HG02798 (cell line): ENCODE results near the gene LMO7.
A peak's percentile ranks its signal among the peaks of the same experiment; 100 is the strongest.
"Not testable (repeated sequence)": the region's sequence is repeated elsewhere in the genome, so short reads cannot be mapped to it uniquely, and the experiment has no call there.

Experiments used
- ATAC-seq: cut with Tn5 transposase; IDR thresholded peaks from one replicate; pipeline ENCODE4 v1.9.1; 2021; ENCODE audit warnings: mild to moderate bottlenecking; ENCODE audit not compliant: unreplicated experiment, poor library complexity

The LMO7 gene

DNA sequence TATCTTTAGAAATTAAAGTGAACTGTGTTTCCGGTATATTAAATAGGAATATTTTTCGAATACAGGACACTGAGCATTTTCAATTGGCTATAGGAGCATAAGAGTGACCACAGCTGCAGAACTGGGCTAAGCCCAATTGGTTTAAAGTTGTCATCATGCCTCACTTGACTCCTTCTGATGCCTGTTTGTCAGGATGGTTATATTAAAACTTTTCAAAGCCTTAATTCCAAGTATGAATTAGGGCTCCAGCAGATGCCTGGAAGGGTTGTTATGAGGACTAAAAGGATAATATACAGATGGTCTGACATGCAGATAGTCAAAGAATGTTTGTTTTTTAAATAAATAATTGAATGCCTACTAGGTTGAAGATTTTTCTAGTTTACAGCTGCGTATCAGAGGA, 100.0 kb downstream of the LMO7 start:
- no peak for ATAC-seq

DNA sequence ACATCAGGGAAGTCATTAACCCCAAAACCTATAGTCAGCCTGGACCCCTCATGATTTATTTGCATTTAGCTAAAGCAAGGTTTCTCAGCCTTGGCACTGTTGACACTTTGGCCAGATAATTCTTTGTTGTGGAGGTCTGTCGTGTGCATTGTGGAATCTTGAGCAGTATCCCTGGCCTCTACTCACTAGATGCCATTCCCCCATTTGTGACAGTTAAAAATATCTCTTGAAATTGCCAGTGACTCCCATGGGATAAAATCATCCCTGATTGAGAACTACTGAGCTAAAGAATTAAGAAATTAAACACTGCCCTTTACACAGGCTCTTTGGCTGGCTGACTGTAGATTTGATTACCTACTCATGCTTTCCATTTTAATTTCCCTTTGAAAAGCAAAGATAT, 102.7 kb downstream of the LMO7 start:
- ATAC-seq: peak; percentile 2

DNA sequence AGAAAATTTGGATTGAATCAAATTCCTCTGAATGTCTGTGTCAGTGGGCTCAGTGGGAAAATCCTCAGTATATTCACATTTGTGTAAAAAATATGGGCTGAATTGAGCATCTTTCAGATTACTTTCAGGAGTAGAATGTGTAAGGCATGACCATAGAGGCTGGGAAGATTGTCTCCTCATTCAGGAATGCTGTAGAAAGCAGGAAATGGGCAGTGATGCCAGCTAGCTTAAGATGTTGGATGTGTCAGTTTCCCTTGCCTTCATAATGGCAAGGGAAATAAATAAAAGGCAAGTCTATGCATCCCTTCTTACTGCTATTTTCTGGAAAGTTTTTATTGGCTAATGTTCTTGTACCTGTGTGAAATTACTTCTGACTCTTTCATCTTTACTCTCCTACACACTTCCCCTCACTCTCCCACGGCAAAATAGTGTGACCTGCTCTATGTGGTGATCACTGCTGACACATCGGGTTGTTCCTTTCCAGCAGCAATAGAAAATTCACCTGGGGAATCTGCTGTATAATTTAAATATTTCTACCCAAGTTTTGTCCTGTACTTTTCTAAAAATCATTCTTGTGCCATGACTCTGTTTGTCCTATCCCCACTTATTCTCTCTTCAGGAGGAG, 103.2 kb downstream of the LMO7 start:
- peak; percentile 65 for ATAC-seq

DNA sequence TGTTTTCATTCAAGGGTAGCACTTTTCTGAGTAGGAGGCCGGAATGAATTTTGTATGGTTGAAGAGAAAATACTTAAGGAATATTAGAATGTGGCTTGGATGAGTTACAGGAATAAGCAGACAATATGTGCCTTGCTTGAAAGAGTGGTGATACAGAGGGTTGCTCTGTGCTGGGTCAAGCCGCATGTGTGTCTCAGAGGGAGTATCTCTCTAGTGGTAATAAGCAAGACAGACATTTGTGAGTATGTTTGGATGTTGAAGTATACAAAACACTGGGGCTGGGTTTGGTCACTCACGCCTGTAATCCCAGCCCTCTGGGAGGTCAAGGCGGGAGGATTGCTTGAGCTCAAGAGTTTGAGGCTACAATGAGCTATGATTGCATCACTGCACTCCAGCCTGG, 103.9 kb downstream of the LMO7 start:
- ATAC-seq: no peak

DNA sequence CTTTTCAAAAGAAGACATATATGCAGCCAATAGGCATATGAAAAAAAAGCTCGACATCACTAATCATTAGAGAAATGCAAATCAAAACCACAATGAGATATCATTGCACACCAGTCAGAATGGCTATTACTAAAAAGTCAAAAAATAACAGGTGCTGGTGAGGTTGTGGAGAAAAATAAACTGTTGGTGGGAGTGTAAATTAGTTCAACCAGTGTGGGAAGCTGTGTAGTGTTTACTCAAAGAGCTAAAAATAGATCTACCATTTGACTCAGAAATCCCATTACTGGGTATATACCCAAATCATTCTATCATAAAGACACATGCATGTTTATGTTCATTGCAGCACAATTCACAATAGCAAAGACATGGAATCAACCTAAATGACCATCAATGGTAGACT, 106.9 kb downstream of the LMO7 start:
- ATAC-seq: not testable (repeated sequence)

DNA sequence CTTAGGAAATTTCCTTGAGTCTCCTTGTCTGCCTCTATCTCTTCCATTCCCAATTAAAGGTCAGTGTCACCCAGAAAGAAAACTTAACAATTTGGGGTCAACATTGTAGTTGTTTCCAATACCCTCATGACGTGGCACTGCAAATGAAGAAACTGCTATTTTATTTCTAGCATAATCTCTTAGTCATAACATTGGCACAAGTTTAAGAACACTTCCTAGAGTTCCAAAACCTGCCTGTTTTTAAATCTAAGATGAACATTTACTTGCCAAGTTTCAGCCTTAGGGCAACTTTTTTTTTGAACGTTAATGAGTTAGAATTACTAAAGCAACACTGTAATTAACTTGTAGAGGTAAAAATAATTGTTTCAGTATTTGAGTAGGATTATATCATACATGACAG, 108.0 kb downstream of the LMO7 start:
- no peak for ATAC-seq

DNA sequence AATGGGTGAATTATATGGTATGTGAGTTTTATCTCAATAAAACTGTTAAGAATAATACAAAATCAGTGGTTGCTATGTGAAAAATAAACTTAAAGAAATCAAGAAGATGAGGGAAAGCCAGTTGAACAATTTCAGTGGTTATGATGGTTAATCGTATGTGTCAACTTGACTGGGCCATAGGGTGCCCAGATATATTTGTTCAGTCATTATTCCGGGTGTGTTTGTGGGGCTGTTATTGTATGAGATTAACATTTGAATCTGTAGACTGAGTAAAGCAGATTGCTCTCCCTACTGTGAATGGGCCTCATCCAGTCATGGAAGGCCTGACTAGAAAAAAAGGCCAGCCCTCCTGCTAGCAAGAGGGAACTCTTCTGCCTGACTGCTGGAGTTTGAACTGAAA, 109.3 kb downstream of the LMO7 start:
- ATAC-seq: no peak

DNA sequence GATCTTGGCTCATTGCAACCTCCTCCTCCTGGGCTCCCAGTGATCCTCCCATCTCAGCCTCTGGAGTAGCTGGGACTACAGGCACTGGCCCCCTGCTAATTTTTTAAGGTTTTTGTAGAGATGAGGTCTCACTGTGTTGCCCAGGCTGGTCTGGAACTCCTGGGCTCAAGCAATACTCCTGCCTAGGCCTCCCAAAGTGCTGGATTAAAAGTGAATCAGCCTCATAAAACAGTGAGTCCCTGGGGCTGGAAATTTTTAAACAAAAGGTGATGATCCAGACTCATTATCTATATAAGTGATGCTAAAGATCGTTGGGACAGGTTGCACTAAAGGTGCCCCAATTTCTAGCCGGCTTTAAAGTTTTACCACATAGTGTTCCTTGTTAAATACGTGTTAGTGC, 112.7 kb downstream of the LMO7 start:
- ATAC-seq: no peak

DNA sequence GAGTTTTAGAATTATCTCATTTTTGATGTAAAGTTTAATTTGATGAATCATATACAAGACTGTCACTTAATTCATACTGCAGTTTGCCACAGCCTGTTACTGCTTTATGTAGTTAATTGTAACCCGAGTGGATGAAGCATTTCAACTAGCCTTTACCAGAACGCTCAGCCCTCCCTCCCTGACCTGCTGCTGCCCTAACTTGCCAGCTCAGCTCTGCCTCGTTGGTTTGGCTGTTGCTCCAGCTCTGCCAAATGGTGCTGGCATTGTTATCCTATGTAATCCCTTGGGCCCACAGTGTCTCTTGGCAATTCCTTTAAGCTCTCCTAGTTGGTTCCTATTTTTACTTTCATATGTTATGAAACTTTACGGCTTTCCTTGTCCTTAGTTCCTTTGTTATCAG, 113.3 kb downstream of the LMO7 start:
- ATAC-seq: no peak

DNA sequence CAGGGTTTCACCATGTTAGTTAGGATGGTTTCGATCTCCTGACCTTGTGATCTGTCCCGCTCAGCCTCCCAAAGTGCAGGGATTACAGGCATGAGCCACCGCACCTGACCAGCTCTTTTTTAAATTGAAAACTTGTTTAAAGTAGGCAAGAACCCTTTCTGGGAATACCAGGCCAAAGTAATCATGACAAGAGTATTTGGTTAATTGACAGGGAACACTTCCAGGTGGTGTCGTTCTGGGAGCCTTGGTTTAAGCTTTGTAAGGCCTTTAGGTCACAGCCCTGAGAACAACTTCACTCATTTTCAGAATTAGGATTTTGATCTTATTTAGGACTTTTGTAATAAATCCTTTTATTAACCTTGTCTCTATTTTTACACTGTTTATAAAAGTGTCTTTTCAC, 115.2 kb downstream of the LMO7 start:
- ATAC-seq: no peak

DNA sequence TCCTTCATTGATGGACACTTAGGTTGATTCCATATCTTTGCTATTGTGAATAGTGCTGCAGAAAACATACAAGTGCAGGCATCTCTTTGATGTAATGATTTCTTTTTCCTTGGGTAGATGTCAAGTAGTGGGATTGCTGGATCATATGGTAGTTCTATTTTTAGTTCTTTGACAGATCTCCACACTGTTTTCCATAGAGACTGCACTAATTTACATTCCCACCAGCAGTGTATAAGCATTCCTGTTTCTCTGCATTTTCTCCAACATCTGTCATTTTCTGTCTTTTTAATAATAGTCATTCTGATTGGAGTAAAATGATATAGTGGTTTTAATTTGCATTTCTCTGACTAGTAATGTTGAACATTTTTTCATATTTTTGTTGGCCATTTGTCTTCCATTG, 116.7 kb downstream of the LMO7 start:
- ATAC-seq: no peak

DNA sequence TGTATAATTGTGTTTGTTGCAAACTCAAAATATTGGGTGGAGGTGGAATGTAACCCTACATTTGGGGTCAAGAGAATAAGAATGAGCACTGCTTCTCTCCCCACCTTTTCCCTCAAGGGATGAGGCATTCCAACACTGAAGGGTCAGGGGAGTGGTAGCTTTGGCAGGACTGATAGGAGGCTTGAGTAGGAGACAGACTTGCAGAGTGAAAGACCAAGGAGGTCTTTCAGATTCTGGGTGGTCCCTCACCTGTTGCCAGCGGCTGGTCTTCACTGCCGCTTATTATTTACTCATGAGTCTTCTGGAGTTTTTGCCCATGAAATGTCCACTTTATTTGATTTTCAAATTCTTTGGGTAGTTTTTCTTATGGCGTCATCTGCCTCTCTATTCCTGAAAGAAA, 118.8 kb downstream of the LMO7 start:
- no peak for ATAC-seq

DNA sequence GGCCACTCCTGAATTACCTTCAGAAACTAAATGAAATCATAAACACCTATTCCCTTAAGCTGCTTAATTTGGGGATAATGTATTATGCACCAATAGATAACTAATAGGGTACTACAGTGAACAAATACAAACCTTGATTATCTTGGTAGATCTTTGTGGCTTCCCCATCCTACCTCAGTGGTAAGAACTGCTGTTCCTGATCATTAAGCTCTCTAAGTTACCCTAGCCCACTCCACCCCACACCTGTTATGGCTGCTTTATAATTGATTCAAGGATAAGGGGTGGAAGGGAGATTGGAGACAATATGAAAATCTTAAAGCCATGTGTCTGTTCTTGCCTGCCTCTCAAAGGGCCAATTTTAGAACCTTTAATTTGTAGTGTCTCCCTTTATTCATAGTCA, 121.2 kb downstream of the LMO7 start:
- ATAC-seq: no peak

DNA sequence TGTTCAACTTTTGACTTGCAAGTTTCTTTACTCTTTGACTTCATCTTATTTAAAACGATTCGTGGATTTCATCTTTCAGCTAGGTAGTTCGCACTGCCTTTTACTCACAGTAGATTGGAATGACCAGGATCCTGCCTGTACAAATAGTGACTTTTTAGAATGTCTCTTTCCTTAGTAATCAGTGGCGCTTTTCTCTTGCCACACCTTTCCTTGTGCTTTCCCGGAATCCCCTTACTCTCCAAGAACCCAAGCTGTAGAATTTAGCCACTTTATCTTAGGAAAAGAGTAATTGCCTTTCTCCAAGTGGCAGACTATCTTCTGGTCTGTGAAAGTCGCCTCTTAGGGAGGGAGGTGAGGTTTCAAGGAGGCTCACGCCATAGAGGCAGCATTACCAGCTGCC, 123.4 kb downstream of the LMO7 start:
- ATAC-seq: no peak

DNA sequence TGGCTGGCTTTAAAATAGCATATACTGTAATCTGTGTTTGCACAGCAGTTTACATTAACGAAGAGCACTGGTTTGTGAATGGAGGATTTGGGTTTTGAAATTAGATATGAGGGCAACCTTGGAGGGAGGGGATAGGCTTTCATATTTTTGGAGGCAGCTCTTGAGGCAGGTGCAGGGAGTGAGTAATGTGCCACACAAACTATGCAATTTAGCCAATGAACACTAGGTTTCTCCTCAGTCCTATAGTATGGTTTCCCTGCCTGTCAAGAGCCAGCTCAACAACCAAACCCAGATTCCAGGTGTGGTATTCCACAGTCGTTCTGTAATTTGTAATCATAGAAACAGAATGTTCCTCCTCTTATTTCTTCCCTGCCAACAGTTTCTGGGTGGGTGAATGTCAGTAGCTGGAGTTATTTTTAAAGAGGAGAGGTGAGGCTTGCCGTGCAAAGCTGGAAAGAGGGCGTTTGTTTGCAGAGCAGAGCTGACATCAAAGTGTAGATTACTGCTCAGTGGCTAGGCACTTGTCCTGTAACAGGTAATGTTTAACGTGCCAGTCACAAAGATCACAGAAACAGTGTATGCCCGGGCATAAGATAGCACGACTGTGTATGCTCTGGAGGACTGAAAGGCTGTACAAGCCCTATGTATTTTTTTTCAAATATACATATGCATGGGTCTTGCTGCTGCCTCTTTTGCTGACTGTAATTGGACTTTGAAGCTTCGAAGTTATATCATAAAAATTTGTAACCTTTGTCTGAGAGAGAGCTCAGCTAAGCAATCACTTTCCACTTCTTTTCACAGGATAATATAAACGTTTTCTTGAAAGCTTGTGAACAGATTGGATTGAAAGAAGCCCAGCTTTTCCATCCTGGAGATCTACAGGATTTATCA, 124.2 kb downstream of the LMO7 start:
- no peak for ATAC-seq

DNA sequence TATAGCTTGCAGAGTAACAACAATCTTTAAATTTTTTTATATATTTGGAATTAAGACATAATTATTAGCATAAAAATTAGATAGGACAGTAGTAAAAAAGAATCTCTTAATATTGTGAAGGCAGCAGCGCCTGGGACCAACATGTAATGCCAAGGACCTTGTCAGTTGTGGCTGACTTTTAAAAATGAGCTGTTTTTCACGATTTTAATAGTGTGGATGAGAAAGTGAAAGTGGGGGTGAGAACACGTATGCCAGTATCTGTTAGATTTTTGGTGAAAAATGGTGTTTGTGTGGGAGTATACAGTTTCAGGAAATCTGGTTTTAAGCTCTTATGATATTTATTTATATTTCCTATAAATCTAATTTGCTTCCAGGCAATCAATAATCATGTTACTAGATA, 125.2 kb downstream of the LMO7 start:
- no peak for ATAC-seq

DNA sequence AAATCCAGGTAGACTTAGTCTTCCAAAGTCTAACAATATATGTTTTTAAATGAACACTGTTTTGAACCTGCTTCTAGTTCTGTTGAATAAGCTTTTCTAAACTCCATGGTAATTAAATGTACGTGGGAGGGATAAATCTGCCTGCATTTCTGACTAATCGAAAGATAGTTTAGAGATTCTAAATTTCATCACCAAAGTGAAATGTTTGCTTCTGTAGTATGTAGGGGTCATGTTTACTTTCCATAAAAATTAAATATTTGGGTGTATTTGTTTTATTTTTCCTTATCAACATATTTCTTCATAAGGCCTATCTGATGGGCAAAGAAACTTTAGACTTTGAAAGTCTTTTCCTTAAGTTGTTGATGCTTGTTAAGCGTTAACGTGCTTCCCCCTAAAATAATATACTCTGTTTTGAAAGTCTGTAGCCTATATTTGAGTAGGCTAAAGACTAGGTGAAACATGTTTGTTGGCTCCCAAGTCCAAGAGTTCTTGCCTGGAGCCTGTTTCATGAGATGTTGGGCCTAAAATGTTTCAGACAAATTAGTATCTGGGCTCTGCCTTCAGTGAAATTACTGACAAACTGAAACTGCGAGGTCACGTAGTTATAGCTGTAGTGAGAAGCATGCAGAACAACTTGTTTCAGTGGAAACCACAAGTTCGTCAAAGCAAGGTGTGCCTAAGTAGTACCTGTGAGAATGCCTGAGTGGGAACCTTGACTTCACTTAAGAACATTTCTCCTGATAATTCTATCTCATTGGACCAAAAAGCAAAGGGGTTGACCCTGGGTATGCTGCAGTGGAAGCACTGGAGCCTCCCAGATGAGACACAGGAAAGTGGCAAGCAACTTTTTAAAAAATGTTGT, 126.2 kb downstream of the LMO7 start:
- peak; percentile 99 for ATAC-seq

DNA sequence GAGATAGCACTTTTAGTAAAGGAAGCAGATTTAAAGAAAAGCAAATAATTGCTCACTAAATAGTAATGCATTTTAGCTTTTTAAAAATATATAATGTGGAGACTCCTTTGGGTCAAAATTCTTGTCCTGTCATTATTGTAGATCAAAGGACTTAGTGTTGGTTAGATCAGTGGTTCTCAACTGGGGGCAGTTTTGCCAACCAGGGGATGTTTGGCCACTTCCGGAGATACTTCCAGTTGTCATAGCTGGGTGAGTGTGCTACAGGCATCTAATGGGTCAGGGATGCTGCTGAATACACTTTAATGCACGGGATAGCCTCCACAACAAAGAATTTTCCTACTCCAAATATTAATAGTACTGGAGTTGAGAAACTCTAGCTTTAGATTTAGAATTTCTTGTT, 126.8 kb downstream of the LMO7 start:
- ATAC-seq: no peak

DNA sequence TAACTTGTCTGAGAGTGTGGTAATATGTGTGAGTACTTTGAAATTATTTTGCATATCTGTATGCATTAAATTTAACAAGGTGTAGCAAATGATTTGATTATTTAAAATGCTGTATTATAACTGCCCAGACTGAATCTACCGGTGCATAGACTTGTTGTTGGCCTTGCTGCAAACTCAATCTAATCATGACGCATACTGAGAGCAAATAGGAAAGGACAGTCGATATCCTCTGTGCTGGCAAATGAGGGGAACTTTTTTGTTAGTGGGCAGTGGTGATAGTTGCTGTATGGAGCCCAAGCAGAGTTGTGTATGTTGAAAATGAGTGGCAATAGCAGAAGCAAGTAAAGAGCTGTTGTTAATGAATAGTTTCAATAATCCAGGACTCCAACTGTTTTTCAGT, 127.4 kb downstream of the LMO7 start:
- no peak for ATAC-seq

DNA sequence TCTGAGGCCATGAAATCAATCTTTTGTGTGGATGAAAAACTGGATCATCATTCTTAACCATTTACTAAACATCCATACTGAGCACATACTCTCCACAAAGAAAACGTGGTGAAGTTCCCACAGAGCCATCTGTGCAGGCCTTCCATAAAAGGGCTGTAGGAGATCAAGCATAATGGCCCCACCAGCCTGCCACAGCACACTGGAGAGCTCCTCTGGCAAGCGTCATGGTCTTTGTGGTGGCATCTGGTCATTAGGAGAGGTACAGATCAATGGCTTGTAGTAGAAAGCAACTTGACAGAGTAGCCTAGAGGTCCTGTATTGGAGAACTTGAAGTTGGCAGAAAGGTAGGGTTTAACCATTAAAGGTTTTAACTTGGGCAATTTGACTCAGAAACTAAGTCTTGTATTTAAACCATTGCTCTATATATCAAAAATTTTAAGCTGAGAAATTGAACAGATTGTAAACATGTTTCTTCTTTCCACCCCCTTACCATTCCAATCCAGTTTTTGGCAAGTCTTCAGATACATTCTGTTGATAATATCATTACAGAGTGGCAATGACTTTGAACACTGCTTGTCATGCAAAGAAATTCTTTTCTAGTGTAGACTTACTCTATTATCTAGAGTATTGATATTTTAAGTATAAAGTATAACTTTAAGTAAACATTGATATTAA, 128.3 kb downstream of the LMO7 start:
- ATAC-seq: no peak

DNA sequence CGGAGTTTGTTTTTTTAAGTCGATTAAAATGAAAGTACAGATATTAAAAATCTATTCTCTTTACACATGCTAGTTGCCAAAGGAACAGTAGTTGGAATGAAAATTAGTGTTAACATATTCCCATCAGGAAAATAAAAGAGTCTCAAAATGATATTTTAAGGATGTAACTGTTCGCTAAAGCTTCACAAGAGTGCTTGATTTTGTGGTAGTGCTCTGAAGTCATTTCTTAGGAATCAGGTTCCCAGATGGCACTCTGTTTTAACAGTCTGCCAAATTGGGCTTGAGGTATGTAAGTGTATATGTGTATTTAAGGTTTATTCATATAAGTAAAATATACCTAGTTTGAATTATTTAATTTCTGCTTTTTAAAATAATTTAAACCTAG, 128.8 kb downstream of the LMO7 start:
- ATAC-seq: no peak
